GOT3 (cell line): ENCODE data around the gene PRRT2.

Source experiments
- DNase-seq: peaks from one replicate; lab custom pipeline; 2025; ENCODE audit warnings: mixed read lengths; lab: John Stamatoyannopoulos, UW

Gene PRRT2

GRCh38 chr16:29811170-29811895 is 660 bp upstream of the PRRT2 start:
- DNase-seq, result peak; percentile 76

- DNase-seq, result no peak
Observed at GRCh38 chr16:29812754-29813643, 1.0 kb downstream of the PRRT2 start.

GRCh38 chr16:29813644-29814562 is 1.9 kb downstream of the PRRT2 start:
- no peak for DNase-seq

- no peak for DNase-seq
Observed at GRCh38 chr16:29814592-29814991, 2.6 kb downstream of the PRRT2 start.

- no peak for DNase-seq
Observed at GRCh38 chr16:29815032-29815721, 3.2 kb downstream of the PRRT2 start.

GRCh38 chr16:29815793-29816693 is 4.0 kb downstream of the PRRT2 start, which contains the start of gene PAGR1:
Gene PAGR1, plus strand, starts transcription at chr16:29816152. Its CDS starts 374 bp downstream, at chr16:29816526.
- peak; percentile 93 for DNase-seq

- DNase-seq, result no peak
Observed at GRCh38 chr16:29816694-29817441, 4.9 kb downstream of the PRRT2 start.

- DNase-seq, result no peak
Observed at GRCh38 chr16:29818082-29818481, 6.1 kb downstream of the PRRT2 start.

- DNase-seq, result no peak
Observed at GRCh38 chr16:29819506-29819905, 7.5 kb downstream of the PRRT2 start.

- no peak for DNase-seq
Observed at GRCh38 chr16:29820271-29820701, 8.3 kb downstream of the PRRT2 start, which contains the start of gene MVP. Gene MVP, plus strand, starts transcription at chr16:29820462. Its CDS starts 10,088 bp downstream, at chr16:29830550.

- no peak for DNase-seq
Observed at GRCh38 chr16:29820730-29821642, 9.0 kb downstream of the PRRT2 start.

GRCh38 chr16:29821643-29822115 is 9.7 kb downstream of the PRRT2 start:
- DNase-seq, result no peak

GRCh38 chr16:29824589-29825144 is 12.7 kb downstream of the PRRT2 start:
- DNase-seq, result no peak

- DNase-seq, result no peak
Observed at GRCh38 chr16:29825145-29826044, 13.4 kb downstream of the PRRT2 start.

GRCh38 chr16:29826342-29826695 is 14.3 kb downstream of the PRRT2 start:
- DNase-seq, result no peak

GRCh38 chr16:29830774-29831173 is 18.8 kb downstream of the PRRT2 start:
- DNase-seq, result no peak

- no peak for DNase-seq
Observed at GRCh38 chr16:29831490-29831889, 19.5 kb downstream of the PRRT2 start.
